ENCODE results near the gene SUSD1.

DNA sequence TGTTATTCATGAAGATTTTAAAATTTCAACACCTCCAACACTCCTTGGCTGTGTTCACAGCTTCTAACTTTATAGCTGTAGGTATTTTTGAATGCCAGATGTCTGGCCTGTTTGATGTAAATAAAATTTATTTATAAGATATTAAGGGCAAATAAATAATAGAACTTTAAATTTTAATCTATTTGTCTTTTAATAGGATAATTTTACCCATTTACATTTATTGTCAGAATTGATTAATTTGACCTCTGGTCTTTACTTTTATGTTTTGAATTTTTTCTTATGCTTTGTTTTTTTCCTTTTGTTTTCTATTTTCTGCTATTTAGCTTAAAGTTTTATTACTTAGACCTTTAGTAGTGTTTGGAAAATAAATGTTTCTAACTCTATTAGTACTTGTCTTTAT is 183.9 kb downstream of the SUSD1 start:
- TF ChIP-seq, protein P1, sequence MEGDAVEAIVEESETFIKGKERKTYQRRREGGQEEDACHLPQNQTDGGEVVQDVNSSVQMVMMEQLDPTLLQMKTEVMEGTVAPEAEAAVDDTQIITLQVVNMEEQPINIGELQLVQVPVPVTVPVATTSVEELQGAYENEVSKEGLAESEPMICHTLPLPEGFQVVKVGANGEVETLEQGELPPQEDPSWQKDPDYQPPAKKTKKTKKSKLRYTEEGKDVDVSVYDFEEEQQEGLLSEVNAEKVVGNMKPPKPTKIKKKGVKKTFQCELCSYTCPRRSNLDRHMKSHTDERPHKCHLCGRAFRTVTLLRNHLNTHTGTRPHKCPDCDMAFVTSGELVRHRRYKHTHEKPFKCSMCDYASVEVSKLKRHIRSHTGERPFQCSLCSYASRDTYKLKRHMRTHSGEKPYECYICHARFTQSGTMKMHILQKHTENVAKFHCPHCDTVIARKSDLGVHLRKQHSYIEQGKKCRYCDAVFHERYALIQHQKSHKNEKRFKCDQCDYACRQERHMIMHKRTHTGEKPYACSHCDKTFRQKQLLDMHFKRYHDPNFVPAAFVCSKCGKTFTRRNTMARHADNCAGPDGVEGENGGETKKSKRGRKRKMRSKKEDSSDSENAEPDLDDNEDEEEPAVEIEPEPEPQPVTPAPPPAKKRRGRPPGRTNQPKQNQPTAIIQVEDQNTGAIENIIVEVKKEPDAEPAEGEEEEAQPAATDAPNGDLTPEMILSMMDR (IDR thresholded peaks at IDR 0.05): no peak
- TF ChIP-seq POLR2AphosphoS5 (IDR thresholded peaks at IDR 0.05): no peak
- no peak for TF ChIP-seq EP300 (IDR thresholded peaks at IDR 0.05)
- TF ChIP-seq POLR2A (IDR thresholded peaks at IDR 0.05): no peak

Measured in stomach (tissue), 4 donors.